ENCODE measurements around the gene DIS3L. TPM values are rescaled to one million over a fixed set of nuclear protein-coding genes. Genes with fewer than 3 reads are reported as not detected.
A peak's percentile ranks its signal among the peaks of the same experiment; 100 is the strongest.
"Not testable (repeated sequence)": the region's sequence is repeated elsewhere in the genome, so short reads cannot be mapped to it uniquely, and the experiment has no call there.

Gene DIS3L
- polyA plus RNA-seq (2012; ENCODE audit: insufficient read depth, insufficient read length): 25.5 TPM

GRCh38 chr15:66293419-66294156, at the start of gene DIS3L:
Gene DIS3L, plus strand, starts transcription at chr15:66293568. Its CDS starts 29 bp downstream, at chr15:66293597.
- peak; percentile 49 for DNase-seq (ENCODE audit: low read depth, low spot score)
- H3K4me3 ChIP-seq (ENCODE audit: low read length): peak within 1 kb of the TSS; percentile 72

GRCh38 chr15:66245832-66246231, 47.5 kb upstream of the DIS3L start:
- DNase-seq (ENCODE audit: low read depth, low spot score); H3K4me3 ChIP-seq (ENCODE audit: low read length): not testable (repeated sequence)

- DNase-seq (ENCODE audit: low read depth, low spot score): no peak
Measured at GRCh38 chr15:66246937-66247336, 46.4 kb upstream of the DIS3L start.

GRCh38 chr15:66249605-66250174, 43.7 kb upstream of the DIS3L start:
- H3K4me3 ChIP-seq (ENCODE audit: low read length): no peak overlapping the region
- DNase-seq (ENCODE audit: low read depth, low spot score): no peak

More at GRCh38 chr15:66246937-66247336, 46.4 kb upstream of the DIS3L start:
- H3K4me3 ChIP-seq (ENCODE audit: low read length): no peak overlapping the region

GRCh38 chr15:66251065-66251789, 42.1 kb upstream of the DIS3L start:
- no peak for DNase-seq (ENCODE audit: low read depth, low spot score)
- no peak overlapping the region for H3K4me3 ChIP-seq (ENCODE audit: low read length)

GRCh38 chr15:66251790-66252684, 41.3 kb upstream of the DIS3L start:
- no peak for DNase-seq (ENCODE audit: low read depth, low spot score)
- H3K4me3 ChIP-seq (ENCODE audit: low read length): peak overlapping the region; percentile 46

GRCh38 chr15:66252685-66253417, 40.5 kb upstream of the DIS3L start:
- no peak for DNase-seq (ENCODE audit: low read depth, low spot score)
- peak overlapping the region; percentile 46 for H3K4me3 ChIP-seq (ENCODE audit: low read length)

GRCh38 chr15:66253418-66254088, 39.8 kb upstream of the DIS3L start, which contains the start of gene MEGF11:
Gene MEGF11, minus strand, starts transcription at chr15:66253750. Its CDS starts 125,347 bp downstream, at chr15:66128403.
- DNase-seq (ENCODE audit: low read depth, low spot score): no peak
- peak within 1 kb of the TSS; percentile 46 for H3K4me3 ChIP-seq (ENCODE audit: low read length)

- DNase-seq (ENCODE audit: low read depth, low spot score): no peak
- H3K4me3 ChIP-seq (ENCODE audit: low read length): no peak overlapping the region
Measured at GRCh38 chr15:66254089-66254950, 39.0 kb upstream of the DIS3L start.

- no peak for DNase-seq (ENCODE audit: low read depth, low spot score)
- no peak overlapping the region for H3K4me3 ChIP-seq (ENCODE audit: low read length)
Measured at GRCh38 chr15:66254951-66255676, 38.3 kb upstream of the DIS3L start.

- no peak overlapping the region for H3K4me3 ChIP-seq (ENCODE audit: low read length)
- DNase-seq (ENCODE audit: low read depth, low spot score): no peak
Measured at GRCh38 chr15:66256692-66257091, 36.7 kb upstream of the DIS3L start.

- DNase-seq (ENCODE audit: low read depth, low spot score): no peak
- H3K4me3 ChIP-seq (ENCODE audit: low read length): no peak overlapping the region
Measured at GRCh38 chr15:66261056-66261455, 32.3 kb upstream of the DIS3L start.

GRCh38 chr15:66262837-66263236, 30.5 kb upstream of the DIS3L start:
- H3K4me3 ChIP-seq (ENCODE audit: low read length); DNase-seq (ENCODE audit: low read depth, low spot score): not testable (repeated sequence)

GRCh38 chr15:66264859-66265513, 28.4 kb upstream of the DIS3L start:
- DNase-seq (ENCODE audit: low read depth, low spot score): no peak

GRCh38 chr15:66269326-66270090, 23.9 kb upstream of the DIS3L start:
- DNase-seq (ENCODE audit: low read depth, low spot score): no peak
- no peak overlapping the region for H3K4me3 ChIP-seq (ENCODE audit: low read length)

More at GRCh38 chr15:66264859-66265513, 28.4 kb upstream of the DIS3L start:
- no peak overlapping the region for H3K4me3 ChIP-seq (ENCODE audit: low read length)
